DOHH2 (cell line): ENCODE results near the gene FRAS1.

Experiments used
- H3F3A ChIP-seq: fragments of 200-600 bp; sonication (generic), shearing (Covaris generic); 2 replicates; pipeline ENCODE4 v1.6.0; 2016; ENCODE audit warnings: antibody characterized with exemption, mild to moderate bottlenecking; ENCODE audit not compliant: control insufficient read depth, insufficient read depth
- H3K27ac ChIP-seq: fragments of 200-600 bp; sonication (generic); 2 replicates; pipeline ENCODE4 v1.5.1; 2014; ENCODE audit warnings: low read depth, mild to moderate bottlenecking, low read length, moderate library complexity
- H3K27me3 ChIP-seq: fragments of 200-600 bp; sonication (generic); 2 replicates; pipeline ENCODE4 v1.6.1; 2014; ENCODE audit warnings: mild to moderate bottlenecking, low read length, mixed read lengths; ENCODE audit not compliant: control insufficient read depth
- H3K36me3 ChIP-seq: fragments of 200-600 bp; sonication (generic); 2 replicates; pipeline ENCODE4 v1.6.1; 2014; ENCODE audit warnings: mild to moderate bottlenecking, low read length, moderate library complexity, mixed read lengths; ENCODE audit not compliant: control insufficient read depth
- H3K4me1 ChIP-seq: fragments of 200-600 bp; sonication (generic); 2 replicates; pipeline ENCODE4 v1.6.1; 2014; ENCODE audit warnings: mild to moderate bottlenecking, low read length, mixed read lengths; ENCODE audit not compliant: control insufficient read depth
- H3K4me2 ChIP-seq: fragments of 200-600 bp; sonication (generic); 2 replicates; pipeline ENCODE4 v1.6.0; 2014; ENCODE audit warnings: mild to moderate bottlenecking, low read length, moderate library complexity
- H3K4me3 ChIP-seq: fragments of 200-600 bp; sonication (generic); 2 replicates; pipeline ENCODE4 v1.5.1; 2014; ENCODE audit warnings: mild to moderate bottlenecking, low read length, mixed read lengths
- H3K79me2 ChIP-seq: fragments of 200-600 bp; sonication (generic); 2 replicates; pipeline ENCODE4 v1.6.1; 2014; ENCODE audit warnings: mild to moderate bottlenecking, low read length, mixed read lengths; ENCODE audit not compliant: control insufficient read depth
- H3K9me2 ChIP-seq: fragments of 200-600 bp; sonication (generic); replicated peaks from 2 replicates; pipeline ENCODE4 v1.6.1; 2014; ENCODE audit warnings: mild to moderate bottlenecking, low read length, mixed read lengths; ENCODE audit not compliant: control insufficient read depth
- H3K9me3 ChIP-seq: fragments of 200-600 bp; sonication (generic); 2 replicates; pipeline ENCODE4 v1.6.1; 2014; ENCODE audit warnings: antibody characterized with exemption, low read length, mixed read lengths; ENCODE audit not compliant: control insufficient read depth, insufficient read depth
- H4K20me1 ChIP-seq: fragments of 200-600 bp; sonication (generic); 2 replicates; pipeline ENCODE4 v1.6.0; 2014; ENCODE audit warnings: low read depth, mild to moderate bottlenecking, antibody characterized with exemption, low read length, moderate library complexity; ENCODE audit not compliant: control insufficient read depth, insufficient read depth
- CTCF ChIP-seq: fragments of 200-600 bp; sonication (generic); IDR thresholded peaks from one replicate; pipeline ENCODE4 v1.5.1; 2014; ENCODE audit warnings: antibody characterized with exemption, mild to moderate bottlenecking, low read depth, low read length; ENCODE audit not compliant: poor library complexity, severe bottlenecking
- EZH2phosphoT487 ChIP-seq: fragments of 200-600 bp; sonication (generic); IDR thresholded peaks from 2 replicates; pipeline ENCODE4 v1.6.1; 2017; ENCODE audit warnings: borderline replicate concordance, mild to moderate bottlenecking, antibody characterized with exemption, low read length, moderate library complexity, mixed read lengths

Gene FRAS1

GRCh38 chr4:78047366-78047765, 9.8 kb upstream of the FRAS1 start:
- H3K4me1 ChIP-seq: no peaks in the 10 kb centered on the region
- H3K79me2 ChIP-seq: no peaks in the 10 kb centered on the region
- no peaks in the 10 kb centered on the region for H3K36me3 ChIP-seq
- H3K4me2 ChIP-seq: no peak overlapping the region
- no peaks in the 10 kb centered on the region for H4K20me1 ChIP-seq
- H3F3A ChIP-seq: no peaks in the 10 kb centered on the region
- no peaks in the 10 kb centered on the region for H3K9me3 ChIP-seq
- H3K27me3 ChIP-seq: peaks cover 3% of the 10 kb centered on the region; the same call in 1 of the 2 replicates
- no peak overlapping the region for H3K27ac ChIP-seq
- TF ChIP-seq CTCF (no peak), EZH2phosphoT487 (no peak)
- no peaks in the 10 kb centered on the region for H3K9me2 ChIP-seq
- H3K4me3 ChIP-seq: no peak overlapping the region

- no peak overlapping the region for H3K27ac ChIP-seq
- peak overlapping the region; percentile 77 for H3K4me2 ChIP-seq
- H3K27me3 ChIP-seq: peaks cover 51% of the 10 kb centered on the region
- TF ChIP-seq EZH2phosphoT487 (no peak), CTCF (no peak)
- H3K9me3 ChIP-seq: no peaks in the 10 kb centered on the region
- peaks cover 19% of the 10 kb centered on the region for H3K4me1 ChIP-seq
- H3K4me3 ChIP-seq: peak overlapping the region; percentile 68
- H3K79me2 ChIP-seq: no peaks in the 10 kb centered on the region
- H3K36me3 ChIP-seq: no peaks in the 10 kb centered on the region
- H3K9me2 ChIP-seq: no peaks in the 10 kb centered on the region
- H4K20me1 ChIP-seq: no peaks in the 10 kb centered on the region
- no peaks in the 10 kb centered on the region for H3F3A ChIP-seq
Observed at GRCh38 chr4:78056265-78057129, 626 bp upstream of the FRAS1 start.

- Histone ChIP-seq H3K27ac (no peak overlapping the region), H3K4me3 (peak overlapping the region; percentile 68), H3F3A (no peaks in the 10 kb centered on the region), H3K9me2 (no peaks in the 10 kb centered on the region), H4K20me1 (no peaks in the 10 kb centered on the region), H3K9me3 (no peaks in the 10 kb centered on the region), H3K4me1 (peaks cover 19% of the 10 kb centered on the region), H3K36me3 (no peaks in the 10 kb centered on the region), H3K27me3 (peaks cover 59% of the 10 kb centered on the region), H3K79me2 (no peaks in the 10 kb centered on the region), H3K4me2 (peak overlapping the region; percentile 77)
- no peak for TF ChIP-seq CTCF
- peak; percentile 93; the same call in 1 of the 2 replicates for TF ChIP-seq EZH2phosphoT487
Observed at GRCh38 chr4:78057600-78058550, 752 bp downstream of the FRAS1 start.
